Peyer's patch (tissue), 4 donors: ENCODE measurements around the gene ASPSCR1. TPM values are rescaled to one million over a fixed set of nuclear protein-coding genes. Genes with fewer than 3 reads are reported as not detected.

ENCODE experiments used
- DNase-seq, 3 donors: peaks; one replicate each; pipeline ENCODE4 v3.0.0-alpha.2; 2017 to 2019
- H3K27ac ChIP-seq, 4 donors: fragments of 200-600 bp; sonication (generic); one replicate each; pipeline ENCODE4 v1.5.1; 2016 to 2019
- H3K27me3 ChIP-seq, 2 donors: fragments of 200-600 bp; sonication (generic); one replicate each; pipeline ENCODE4 v1.5.1; 2019
- H3K36me3 ChIP-seq, 3 donors: fragments of 200-600 bp; sonication (generic); one replicate each; pipeline ENCODE4 v1.5.1; 2016 to 2019
- H3K4me1 ChIP-seq, 4 donors: fragments of 200-600 bp; sonication (generic); one replicate each; pipeline ENCODE4 v1.5.1; 2016 to 2019
- H3K4me3 ChIP-seq, 4 donors: fragments of 200-600 bp; sonication (generic); 1 replicate in 3 of 4; 2 replicates in 1 of 4; pipeline ENCODE4 v1.5.1; 2016 to 2019; ENCODE audit warnings: mild to moderate bottlenecking in 1 of 4
- H3K9me3 ChIP-seq, 4 donors: fragments of 200-600 bp; sonication (generic); one replicate each; pipeline ENCODE4 v1.5.1; 2016 to 2019; ENCODE audit warnings: mild to moderate bottlenecking in 1 of 4
- POLR2A ChIP-seq, 2 donors: fragments of 450-650 bp; IDR thresholded peaks; one replicate each; pipeline ENCODE4 v1.5.1; 2017; ENCODE audit warnings: antibody characterized with exemption in 2 of 2, mild to moderate bottlenecking in 2 of 2, moderate library complexity in 2 of 2
- total RNA-seq, 4 donors: library from RNA; depleted of rRNA; stranded (reverse); fragments of >200 nt; gene quantifications; one replicate each; pipeline ENCODE4 v1.1.0, GENCODE V29; 2016
- TF ChIP-seq, protein P1 (sequence below), 6 experiments: fragments of 450-650 bp in 4 of 6; fragments of 200-600 bp in 2 of 6; sonication (generic) in 1 of 6; IDR thresholded peaks; one replicate each; pipeline ENCODE4 v1.5.1; 2017 to 2019; ENCODE audit warnings: antibody characterized with exemption in 6 of 6, mild to moderate bottlenecking in 3 of 6, moderate library complexity in 1 of 6

Gene ASPSCR1
- total RNA-seq, 4 donors from 2014 or later = 31.6 to 70.1 (median 49.9) TPM

DNA sequence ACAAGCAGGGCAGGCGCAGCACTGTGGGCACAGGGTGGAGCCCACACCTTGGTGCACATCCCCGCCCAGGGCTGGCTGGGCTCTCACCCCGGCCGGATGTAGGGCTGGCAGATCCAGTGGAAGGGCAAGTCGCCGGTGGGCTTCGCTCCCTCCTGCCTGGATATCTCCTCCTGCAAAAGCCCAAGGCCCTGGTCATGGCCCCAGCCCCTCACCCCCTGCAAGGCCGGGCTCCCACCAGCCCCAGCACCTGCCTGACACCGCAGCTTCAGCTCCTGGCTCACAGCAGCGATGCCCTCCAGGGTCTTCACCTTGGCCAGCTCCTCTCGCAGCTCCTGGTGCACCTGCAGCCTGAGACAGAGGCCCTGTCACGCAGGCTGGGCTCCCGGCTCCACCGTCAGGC is 83.2 kb downstream of the ASPSCR1 start:
- Histone ChIP-seq H3K36me3 (peaks cover 0 to 83% (median 0%) of the 10 kb centered on the region in 3 donors), H3K27me3 (no peaks in the 10 kb centered on the region), H3K9me3 (no peaks in the 10 kb centered on the region), H3K4me3 (no peak overlapping the region), H3K4me1 (peaks cover 0 to 20% (median 13%) of the 10 kb centered on the region in 4 donors), H3K27ac (no peak overlapping the region)
- DNase-seq = no peak
- TF ChIP-seq, protein P1, sequence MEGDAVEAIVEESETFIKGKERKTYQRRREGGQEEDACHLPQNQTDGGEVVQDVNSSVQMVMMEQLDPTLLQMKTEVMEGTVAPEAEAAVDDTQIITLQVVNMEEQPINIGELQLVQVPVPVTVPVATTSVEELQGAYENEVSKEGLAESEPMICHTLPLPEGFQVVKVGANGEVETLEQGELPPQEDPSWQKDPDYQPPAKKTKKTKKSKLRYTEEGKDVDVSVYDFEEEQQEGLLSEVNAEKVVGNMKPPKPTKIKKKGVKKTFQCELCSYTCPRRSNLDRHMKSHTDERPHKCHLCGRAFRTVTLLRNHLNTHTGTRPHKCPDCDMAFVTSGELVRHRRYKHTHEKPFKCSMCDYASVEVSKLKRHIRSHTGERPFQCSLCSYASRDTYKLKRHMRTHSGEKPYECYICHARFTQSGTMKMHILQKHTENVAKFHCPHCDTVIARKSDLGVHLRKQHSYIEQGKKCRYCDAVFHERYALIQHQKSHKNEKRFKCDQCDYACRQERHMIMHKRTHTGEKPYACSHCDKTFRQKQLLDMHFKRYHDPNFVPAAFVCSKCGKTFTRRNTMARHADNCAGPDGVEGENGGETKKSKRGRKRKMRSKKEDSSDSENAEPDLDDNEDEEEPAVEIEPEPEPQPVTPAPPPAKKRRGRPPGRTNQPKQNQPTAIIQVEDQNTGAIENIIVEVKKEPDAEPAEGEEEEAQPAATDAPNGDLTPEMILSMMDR (IDR thresholded peaks at IDR 0.05) = no peak
- no peak for TF ChIP-seq POLR2A (IDR thresholded peaks at IDR 0.05)

DNA sequence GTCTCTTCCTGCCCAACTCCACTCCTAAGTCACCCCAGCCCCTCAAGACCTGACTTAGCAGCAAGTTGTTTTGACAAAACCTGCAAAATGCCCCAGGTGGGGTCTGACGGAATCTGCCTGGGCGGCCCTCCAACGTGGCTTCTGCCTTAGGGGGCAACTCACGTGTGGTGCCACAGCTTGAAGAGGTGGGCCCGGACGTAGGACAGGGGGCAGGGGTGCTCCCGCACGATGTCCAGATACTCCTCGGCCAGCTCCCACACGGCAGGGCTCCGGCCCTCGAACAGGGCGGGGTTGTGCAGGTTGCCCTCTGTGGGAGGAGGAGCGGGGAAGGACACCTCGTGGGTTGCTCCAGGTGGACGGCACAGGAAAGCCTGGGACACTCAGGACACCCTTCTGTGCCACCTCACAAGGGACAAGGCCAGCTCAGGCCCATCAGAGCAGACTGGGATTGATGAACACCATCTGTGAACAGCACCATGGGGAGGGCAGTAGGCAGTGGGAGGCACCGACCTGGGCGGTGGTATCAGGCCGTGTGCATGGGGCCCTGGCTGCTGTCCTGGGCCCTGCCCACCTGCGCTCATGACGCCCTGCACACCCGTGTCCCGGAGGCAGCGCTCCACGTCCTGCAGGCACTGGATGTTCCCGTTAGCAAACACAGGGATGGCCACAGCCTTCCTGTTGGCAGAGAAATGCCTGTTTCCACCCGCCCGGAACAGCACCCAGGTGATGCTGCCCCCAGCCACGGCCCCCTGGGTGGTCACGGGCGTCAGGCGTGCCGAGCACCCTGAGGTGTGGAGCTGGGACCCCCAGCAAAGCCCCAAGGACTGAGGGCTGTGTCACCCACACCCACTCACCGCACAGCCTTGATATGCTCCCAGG is 83.9 kb downstream of the ASPSCR1 start:
- H3K36me3 ChIP-seq = peaks cover 0 to 76% (median 0%) of the 10 kb centered on the region in 3 donors
- H3K4me3 ChIP-seq = no peak overlapping the region
- peaks cover 0 to 24% (median 15%) of the 10 kb centered on the region in 4 donors for H3K4me1 ChIP-seq
- no peak overlapping the region for H3K27ac ChIP-seq
- no peak for DNase-seq
- TF ChIP-seq POLR2A (IDR thresholded peaks at IDR 0.05) = no peak
- TF ChIP-seq, protein P1 (IDR thresholded peaks at IDR 0.05) = no peak
- no peaks in the 10 kb centered on the region for H3K9me3 ChIP-seq
- H3K27me3 ChIP-seq = no peaks in the 10 kb centered on the region

- Histone ChIP-seq H3K27me3 (no peaks in the 10 kb centered on the region), H3K9me3 (no peaks in the 10 kb centered on the region), H3K27ac (no peak overlapping the region), H3K4me1 (peaks cover 0 to 26% (median 15%) of the 10 kb centered on the region in 4 donors), H3K4me3 (no peak overlapping the region), H3K36me3 (peaks cover 0 to 66% (median 0%) of the 10 kb centered on the region in 3 donors)
- TF ChIP-seq, protein P1 (IDR thresholded peaks at IDR 0.05) = no peak
- TF ChIP-seq POLR2A (IDR thresholded peaks at IDR 0.05) = no peak
- no peak for DNase-seq
These were observed 84.9 kb downstream of the ASPSCR1 start for GRCh38 chr17:82062076-82062983.

DNA sequence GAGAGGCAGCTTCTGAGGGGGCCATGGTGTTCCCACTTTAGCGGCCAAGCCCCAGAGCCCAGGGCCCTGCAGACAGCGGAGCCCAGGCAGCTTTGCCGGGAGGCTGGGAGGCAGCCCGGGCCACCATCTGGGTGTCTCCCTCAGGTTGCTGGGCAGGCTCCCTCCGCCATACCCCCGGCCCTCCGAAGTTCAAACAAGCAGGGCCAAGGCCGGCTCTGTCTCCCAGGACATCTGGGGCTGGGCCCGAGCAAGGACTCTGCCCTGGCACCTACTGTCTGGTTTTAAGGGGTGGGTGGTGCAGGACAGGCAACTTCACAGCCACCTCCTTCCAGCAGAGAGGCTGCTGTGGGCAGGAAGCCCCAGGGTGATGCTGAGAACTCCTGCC is 85.5 kb downstream of the ASPSCR1 start:
- Histone ChIP-seq H3K4me3 (no peak overlapping the region), H3K4me1 (peaks cover 0 to 26% (median 15%) of the 10 kb centered on the region in 4 donors), H3K27me3 (no peaks in the 10 kb centered on the region), H3K9me3 (no peaks in the 10 kb centered on the region), H3K27ac (no peak overlapping the region), H3K36me3 (peaks cover 0 to 59% (median 0%) of the 10 kb centered on the region in 3 donors)
- no peak for DNase-seq
- no peak for TF ChIP-seq POLR2A (IDR thresholded peaks at IDR 0.05)
- TF ChIP-seq, protein P1 (IDR thresholded peaks at IDR 0.05) = no peak
